DMS53 treated with DMSO at 0.1 percent for 48 hours (cell line): ENCODE measurements around the gene NIPBL.
"Not testable (repeated sequence)": the region's sequence is repeated elsewhere in the genome, so short reads cannot be mapped to it uniquely, and the experiment has no call there.

Source experiments
- DNase-seq: peaks from one replicate; lab custom pipeline; 2025; ENCODE audit not compliant: unreplicated experiment; lab: John Stamatoyannopoulos, UW

The NIPBL gene

DNA sequence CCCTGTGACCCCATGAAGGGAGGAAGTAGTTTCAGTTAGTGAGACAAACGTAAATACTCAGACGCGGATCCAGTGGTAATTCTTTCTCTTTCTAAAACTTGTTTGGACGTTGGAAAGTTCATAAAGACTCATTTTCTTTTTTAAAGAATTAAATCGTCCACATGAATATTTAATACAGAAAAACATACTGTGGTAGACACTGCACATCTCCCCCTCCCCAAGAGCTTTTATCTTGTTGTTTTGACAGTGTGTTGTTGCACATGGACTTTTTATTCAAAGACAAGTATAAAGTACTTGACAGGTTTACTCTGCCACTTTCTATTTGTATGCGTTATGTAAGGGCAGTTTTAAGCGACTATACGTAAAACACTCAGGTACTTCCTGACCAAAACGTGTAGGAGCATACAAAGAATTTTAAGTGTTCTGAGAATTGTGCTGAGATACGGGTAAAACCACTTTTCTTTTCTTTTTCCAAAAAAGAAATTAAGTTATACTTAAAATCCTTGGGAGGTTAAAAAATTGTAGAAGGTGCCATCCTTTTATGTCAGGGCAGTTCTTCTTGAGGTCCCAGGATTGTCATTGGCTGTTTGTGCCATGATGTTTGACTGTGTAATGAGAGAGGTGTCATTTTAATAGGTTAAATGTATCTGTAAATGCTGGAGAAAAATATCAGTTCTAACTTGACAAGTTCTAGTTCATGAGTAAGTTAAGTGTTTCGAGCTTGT is 1.3 kb downstream of the NIPBL start:
- no peak for DNase-seq

DNA sequence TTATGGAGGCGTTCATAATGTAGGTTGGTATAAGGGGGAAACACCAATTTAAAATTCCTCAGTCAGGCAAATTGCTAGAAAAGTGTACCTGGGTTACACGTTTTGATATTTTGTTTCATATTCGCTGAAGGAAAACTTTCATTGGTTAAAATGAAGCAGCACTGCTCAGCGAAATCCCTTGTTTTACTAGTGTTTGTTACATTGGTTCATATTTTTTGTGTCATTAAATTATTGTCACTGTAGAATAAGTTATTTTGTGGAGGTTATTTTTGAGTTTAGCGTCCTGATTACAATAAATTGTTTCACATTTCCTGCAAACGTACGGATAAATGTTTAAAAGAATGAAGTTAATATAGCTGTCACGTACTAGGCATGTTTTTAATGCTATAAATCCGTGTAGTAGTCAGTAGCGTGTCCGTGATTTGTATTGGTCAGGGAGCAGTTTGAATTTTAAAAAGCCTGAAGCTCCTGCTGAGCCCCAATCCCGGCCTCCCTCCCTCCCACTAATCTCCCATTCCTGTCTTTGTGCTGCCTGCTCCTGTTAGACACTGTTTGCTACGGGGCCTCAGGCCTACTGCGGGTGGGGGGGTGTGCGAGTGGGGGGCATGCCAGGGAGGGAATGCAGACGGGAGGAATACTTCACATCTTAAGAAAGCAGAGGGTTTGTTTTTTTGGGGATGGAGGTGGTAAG is 2.0 kb downstream of the NIPBL start:
- DNase-seq: no peak

DNA sequence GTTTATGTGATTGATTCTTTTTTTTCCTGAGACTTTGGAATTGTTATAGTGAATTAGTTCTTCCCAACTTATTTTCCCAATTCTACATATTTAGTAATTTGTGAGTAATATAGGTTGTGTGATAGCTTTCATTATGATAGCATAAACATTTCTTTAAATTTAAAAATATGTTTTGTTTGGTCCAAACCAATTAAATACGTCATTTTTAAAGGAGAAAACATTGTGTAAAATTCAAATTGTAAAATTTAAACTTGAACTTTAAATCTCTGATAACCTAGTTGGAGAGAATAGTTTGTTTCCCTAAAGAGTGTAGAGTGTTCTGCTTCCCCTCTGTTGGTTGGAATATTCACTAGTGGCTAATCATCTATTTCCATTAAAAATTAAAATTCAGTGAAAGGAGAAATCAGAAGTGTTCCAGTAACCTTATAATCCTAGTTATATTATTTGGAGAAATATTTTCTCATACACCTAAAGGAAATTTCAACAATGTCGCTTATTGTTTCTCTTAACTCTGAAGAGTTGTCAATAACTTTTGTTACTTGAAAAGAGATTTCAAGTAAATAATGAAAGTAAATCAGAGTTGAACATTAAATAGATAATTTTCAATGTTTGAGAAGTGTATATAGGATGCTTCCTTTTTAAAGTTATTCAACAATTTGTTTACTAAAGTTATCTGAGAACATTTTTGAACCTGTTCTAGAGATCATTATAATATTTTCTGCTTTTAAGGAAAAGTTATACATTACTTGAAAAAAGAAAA is 2.9 kb downstream of the NIPBL start:
- DNase-seq: no peak

DNA sequence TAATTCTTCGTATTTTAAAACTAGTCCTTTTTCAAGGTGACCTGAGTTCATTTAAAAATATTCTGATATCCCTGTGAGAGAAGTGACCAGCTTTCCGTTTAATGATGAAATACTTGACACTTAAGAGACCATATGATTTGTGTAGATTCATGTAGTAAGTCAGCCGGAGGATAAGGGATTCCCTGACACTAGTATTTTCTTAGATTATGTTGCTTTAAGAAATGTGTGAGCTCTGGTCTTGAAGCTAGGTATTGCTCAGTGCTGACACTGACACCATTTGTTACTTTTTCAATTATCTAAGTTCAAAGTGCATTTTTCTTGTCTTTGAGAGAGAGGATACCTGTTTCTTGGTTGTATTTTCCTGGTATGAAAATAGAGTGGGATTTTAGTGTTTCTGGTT is 4.2 kb downstream of the NIPBL start:
- DNase-seq: no peak

DNA sequence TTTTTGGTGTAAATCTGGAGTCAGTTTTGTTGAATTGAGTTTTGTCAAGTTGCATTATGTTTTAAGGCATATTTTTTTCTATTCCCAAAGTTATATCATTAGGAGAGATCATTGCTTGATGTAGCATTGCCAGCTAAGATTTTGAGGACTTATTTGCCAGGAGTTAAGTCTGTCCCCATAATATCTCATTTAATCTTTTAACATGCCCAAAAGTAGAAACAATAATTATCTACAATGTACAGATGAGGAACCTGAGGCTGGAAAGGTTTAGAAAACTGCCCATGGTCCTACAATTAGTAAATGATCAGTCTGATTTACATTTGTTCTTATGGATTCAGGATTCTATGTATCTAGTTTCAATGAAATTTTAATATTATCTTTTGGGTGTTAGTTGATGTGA is 4.7 kb downstream of the NIPBL start:
- no peak for DNase-seq

DNA sequence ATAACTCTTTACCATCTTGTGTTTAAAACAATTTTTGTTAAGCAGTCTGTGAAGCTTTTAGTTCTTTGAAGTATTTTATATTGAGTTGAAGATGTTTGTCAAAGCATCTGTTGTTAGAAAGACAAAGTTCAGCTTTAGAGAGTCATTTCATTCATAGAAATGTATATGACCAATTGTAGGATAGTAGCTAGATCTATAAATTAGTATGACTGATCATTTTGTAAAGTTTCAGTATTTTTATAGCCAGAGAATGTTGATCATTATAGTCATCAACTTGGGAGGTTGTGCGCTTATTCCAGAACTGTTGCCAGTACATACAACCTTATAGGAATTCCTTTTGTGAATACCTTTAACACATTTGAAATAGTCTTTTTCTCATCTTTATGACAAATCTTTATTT is 5.2 kb downstream of the NIPBL start:
- no peak for DNase-seq

DNA sequence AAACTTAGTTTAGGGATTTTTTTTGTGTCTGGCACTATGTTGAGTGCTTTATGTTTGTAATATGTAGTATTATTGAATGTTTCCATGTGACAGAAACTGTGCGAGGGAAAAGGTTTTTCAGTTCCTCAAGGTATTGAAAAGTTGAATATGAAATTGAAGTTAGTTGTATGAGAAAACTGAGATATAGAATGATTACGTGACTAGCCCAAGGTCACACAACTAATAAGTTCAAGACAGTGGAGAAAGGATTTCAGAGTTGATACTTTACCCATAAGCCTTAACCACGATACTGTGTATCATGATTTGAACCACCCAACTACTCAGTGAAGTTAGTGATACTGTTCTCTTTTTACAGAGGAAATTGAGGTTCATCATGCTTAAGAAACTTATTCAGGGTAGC is 5.7 kb downstream of the NIPBL start:
- DNase-seq: no peak

DNA sequence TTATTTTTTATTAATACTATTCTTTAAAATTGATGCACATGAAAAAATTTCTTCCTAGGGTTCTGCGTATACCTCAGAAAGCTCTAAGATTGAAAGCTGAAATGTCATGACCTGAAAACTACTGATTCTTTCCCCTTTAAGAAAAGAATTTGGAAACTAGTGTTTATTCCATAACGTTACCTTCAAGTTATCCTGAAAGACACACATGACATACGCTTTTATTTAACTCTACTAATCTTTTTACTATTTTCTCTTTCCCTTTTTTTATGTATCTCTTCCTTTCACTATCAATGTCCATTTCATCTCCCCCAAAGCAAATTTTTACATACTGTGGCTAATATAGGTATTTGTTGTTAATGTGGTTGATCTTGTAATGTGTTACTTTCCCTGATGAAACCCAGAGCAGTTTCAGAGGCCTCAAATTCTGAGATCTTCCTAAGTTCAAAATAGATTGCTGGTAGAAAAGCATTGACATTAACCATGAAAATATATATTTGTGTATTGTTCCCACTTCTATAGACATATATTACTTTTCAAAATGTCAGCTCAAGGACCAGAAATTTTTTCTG is 7.4 kb downstream of the NIPBL start:
- DNase-seq: no peak

DNA sequence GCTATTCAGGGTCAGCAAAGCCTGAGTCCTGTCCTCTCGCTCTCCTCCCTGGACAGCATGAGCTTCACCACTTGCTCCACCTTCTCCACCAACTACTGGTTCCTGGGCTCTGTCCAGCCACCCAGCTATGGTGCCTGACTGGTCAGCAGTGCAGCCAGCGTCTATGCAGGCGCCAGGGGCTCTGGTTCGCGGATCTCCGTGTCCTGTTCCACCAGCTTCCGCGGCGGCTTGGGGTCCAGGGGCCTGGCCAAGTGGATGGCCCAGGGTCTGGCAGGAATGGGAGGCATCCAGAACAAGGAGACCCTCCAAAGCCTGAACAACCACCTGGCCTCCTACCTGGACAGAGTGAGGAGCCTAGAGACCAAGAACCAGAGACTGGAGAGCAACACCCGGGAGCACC is 8.6 kb downstream of the NIPBL start:
- no peak for DNase-seq

DNA sequence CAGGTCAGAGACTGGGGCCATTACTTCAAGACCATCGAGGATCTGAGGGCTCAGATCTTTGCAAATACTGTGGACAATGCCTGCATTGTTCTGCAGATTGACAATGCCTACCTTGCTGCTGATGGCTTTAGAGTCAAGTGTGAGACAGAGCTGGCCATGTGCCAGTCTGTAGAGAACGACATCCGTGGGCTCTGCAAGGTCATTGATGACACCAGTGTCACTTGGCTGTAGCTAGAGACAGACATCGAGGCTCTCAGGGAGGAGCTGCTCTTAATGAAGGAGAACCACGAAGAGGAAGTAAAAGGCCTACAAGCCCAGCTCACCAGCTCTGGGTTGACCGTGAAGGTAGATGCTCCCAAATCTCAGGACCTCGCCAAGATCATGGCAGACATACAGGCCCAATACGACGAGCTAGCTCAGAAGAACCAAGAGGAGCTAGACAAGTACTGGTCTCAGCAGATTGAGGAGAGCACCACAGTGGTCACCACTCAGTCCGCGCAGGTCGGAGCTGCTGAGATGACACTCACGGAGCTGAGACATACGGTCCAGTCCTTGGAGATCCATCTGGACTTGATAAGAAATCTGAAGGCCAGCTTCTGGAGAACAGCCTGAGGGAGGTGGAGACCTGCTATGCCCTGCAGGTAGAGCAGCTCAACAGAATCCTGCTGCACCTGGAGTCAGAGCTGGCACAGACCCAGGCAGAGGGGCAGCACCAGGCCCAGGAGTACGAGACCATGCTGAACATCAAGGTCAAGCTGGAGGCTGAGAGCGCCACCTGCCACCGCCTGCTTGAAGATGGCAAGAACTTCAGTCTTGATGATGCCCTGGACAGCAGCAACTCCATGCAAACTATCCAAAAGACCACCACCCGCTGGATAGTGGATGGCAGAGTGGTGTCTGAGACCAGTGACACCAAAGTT is 9.3 kb downstream of the NIPBL start:
- DNase-seq: no peak

DNA sequence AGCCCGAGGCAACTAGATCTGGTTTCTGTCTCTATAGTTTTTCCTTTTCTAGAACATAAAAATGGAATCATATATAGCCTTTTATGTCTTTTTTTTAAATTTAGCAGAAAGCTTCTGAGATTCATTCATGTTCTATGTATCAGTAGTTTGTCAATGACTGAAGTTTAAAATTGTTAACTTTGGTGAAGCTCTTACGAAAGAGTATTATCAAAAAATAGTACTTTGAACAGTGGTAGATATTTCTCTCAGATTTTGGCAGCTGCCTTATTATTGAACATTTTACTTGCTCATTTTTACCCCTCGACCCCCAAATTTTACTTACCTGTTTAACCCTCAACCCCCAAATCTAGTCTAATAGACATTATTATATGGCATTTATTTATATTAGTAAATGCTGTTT is 10.2 kb downstream of the NIPBL start:
- DNase-seq: no peak

DNA sequence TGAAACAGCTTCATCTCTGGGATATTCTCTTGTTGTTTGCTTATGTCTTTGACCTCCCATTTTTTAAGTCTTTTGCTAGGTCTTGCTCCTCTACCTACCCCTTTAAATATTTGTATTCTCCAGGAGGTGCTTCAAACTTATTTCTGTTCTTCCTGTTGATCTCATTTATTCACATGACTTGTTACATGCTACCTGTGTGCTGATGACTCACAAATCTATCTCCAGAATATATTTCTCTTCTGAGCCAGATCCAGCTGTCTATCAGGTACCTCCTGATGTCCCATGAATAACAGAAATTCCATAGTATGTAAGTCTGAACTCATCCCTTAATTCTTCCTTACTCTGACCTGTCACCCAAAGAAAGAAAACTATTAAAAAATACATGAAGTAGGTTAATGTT is 11.0 kb downstream of the NIPBL start:
- DNase-seq: no peak

DNA sequence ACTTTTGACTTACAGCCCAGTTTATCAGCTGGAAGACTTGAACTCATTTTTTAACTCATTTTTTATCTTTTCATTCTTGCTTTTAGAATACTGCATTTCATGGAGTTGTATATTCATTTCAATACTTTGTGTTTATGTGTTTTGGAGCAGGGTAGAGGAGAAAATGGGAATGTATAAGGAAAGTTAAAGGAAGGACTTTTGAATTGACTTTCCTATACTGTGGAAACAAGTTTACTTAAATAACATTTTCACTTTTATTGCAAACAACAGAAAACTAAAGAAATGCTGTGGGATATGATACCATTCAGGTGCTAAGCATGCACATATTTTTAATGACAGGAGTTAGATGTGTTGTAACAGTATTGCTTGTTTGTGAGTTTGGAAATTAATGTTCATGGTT is 11.7 kb downstream of the NIPBL start:
- DNase-seq: no peak

DNA sequence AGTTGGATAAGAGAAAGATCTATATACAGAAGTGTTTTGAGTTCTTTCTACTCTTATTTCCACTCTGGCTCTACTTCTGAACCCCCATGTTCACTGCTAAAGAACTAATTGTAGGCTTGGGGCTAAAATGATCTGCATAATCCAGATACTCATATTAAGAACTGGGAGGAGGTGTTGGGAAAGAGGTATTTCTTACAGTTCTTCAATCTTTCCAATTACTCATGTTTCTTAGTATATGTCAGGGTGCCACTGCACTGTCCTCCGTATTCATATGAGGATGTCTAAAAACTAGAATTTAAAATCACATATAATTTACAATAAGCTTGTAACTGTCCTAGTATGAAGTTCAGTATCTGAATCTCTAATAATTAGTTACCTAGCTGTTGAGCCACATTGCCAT is 12.7 kb downstream of the NIPBL start:
- no peak for DNase-seq

DNA sequence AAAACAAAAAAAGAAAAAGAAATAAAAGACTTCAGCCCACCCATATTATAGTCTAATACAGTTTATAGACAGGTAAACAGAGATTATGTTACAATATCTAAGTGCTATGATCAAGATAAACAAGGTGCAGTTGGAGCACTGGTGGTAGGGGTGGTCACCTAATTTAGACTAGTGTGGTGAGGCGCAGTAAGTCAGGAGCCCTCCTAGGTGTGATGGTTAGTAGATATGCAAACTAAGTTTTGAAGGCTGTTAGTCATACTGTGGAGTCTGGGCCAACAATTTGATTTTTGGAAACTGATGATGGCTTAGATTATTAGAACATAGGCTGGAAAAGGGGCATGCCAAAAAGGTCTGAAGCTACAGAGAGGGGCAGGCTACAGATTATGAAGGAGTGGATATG is 14.7 kb downstream of the NIPBL start:
- no peak for DNase-seq

DNA sequence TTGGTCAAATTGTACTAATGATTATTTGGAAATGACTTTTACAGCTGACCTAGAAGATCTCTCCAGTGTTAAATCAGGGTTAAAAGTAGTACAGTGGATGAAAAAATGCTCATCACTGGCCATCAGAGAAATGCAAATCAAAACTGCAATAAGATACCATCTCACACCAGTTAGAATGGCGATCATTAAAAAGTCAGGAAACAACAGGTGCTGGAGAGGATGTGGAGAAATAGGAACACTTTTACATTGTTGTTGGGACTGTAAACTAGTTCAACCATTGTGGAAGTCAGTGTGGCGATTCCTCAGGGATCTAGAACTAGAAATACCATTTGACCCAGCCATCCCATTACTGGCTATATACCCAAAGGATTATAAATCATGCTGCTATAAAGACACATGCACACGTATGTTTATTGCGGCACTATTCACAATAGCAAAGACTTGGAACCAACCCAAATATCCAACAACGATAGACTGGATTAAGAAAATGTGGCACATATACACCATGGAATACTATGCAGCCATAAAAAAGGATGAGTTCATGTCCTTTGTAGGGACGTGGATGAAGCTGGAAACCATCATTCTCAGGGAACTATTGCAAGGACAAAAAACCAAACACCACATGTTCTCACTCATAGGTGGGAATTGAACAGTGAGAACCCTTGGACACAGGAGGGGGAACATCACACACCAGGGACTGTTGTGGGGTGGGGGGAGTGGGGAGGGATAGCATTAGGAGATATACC is 15.7 kb downstream of the NIPBL start:
- not testable (repeated sequence) for DNase-seq

DNA sequence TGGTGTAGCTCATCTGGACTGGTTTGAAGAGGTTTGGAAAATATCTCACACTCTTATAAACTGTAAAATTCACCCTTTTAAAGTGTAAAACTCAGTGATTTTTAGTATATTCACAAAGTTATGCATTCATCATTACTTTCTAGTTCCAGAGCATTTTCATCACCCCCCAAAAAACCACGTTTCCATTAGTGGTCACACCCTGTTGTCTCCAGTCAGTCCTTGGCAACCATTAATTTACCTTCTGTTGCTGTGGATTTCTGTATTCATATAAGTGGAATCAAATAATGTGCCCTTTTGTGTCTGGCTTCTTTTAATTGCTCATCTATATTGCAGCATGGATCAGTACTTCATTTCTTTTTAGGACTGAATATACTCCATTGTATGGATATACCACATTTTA is 18.4 kb downstream of the NIPBL start:
- no peak for DNase-seq

DNA sequence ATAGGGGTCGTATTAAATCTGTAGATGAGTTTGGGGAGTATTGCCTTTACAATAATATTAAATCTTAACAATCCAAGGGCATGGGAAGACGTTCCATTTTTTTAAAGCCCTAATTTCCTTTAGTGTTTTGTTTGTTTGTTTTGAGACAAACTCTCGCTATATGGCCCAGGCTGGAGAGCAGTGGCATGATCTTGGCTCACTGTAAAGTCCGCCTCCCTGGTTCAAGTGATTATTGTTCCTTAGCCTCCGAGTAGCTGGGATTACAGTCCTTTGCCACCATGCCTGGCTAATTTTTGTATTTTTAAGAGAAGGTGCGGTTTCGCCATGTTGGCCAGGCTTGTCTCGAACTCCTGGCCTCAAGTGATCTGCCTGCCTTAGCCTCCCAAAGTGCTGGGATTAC is 19.9 kb downstream of the NIPBL start:
- DNase-seq: no peak

DNA sequence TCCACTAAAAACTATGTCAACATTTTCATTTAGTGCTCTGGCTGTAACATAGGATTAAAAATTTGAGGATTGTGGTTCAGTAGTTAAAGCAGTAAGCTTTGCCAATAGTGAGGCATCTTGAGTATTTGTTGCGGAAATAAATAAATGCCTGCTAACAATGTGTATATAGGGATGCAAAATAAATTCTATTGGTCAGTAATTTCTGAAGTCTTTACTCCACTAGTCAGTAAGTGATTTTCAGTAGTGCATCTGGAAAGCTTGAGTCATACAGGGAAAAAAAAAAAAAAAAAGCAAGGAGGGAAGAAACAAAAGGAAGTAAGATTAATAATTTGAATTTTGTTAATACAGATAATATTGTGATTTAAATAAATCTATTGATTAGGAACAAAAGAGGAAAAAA is 21.0 kb downstream of the NIPBL start:
- DNase-seq: no peak

DNA sequence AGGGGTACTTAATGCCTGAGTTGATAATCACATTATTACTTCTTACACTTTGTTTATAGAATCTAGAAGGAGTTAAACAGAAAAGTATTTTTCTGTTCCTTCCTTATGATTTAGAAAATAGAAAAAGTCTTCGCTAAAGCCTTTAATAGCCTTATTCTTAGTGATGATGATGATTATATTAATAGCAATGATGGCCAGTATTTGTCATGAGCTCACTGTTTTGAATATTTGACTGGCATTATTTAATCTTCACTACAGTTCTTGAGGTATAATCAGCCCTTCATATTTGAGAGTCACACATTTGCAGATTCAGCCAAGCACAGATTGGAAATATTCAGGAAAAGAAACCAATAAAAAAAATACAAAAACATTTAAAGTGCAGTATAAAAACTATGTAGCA is 23.3 kb downstream of the NIPBL start:
- DNase-seq: no peak
